SU-DHL-6 (cell line): Measurements from ENCODE around the gene KIF16B.

ENCODE experiments used
- CTCF ChIP-seq: fragments of 200-600 bp; sonication (generic); IDR thresholded peaks from one replicate; pipeline ENCODE4 v1.5.1; 2017; ENCODE audit warnings: antibody characterized with exemption, mild to moderate bottlenecking, low read length, moderate library complexity; ENCODE audit not compliant: insufficient read depth, poor library complexity, severe bottlenecking
- EZH2phosphoT487 ChIP-seq: fragments of 200-600 bp; sonication (generic), shearing (Covaris generic); conservative IDR thresholded peaks from 2 replicates; pipeline ENCODE4 v1.6.1; 2018; ENCODE audit warnings: mild to moderate bottlenecking, antibody characterized with exemption, low read length, moderate library complexity, mixed read lengths

GRCh38 chr20:16483024-16483423 lies 90.2 kb downstream of the KIF16B start:
- TF ChIP-seq EZH2phosphoT487 (no peak), CTCF (no peak)
